Testis (tissue), 3 donors: ENCODE measurements around the gene LAMTOR4. TPM values are rescaled to one million over a fixed set of nuclear protein-coding genes. Genes with fewer than 3 reads are reported as not detected.
A peak's percentile ranks its signal among the peaks of the same experiment; 100 is the strongest.
"Not testable (repeated sequence)": the region's sequence is repeated elsewhere in the genome, so short reads cannot be mapped to it uniquely, and the experiment has no call there.

ENCODE experiments used
- DNase-seq: peaks from one replicate; pipeline ENCODE4 v3.0.0-alpha.2; 2019
- H3K27ac ChIP-seq, 2 donors: fragments of 200-600 bp; sonication (generic); one replicate each; pipeline ENCODE4 v1.5.1; 2019
- H3K27me3 ChIP-seq: fragments of 200-600 bp; sonication (generic); one replicate; pipeline ENCODE4 v1.5.1; 2019
- H3K36me3 ChIP-seq: fragments of 200-600 bp; sonication (generic); one replicate; pipeline ENCODE4 v1.5.1; 2017; ENCODE audit warnings: low read depth; ENCODE audit errors: missing control alignments
- H3K4me1 ChIP-seq: fragments of 200-600 bp; sonication (generic); one replicate; pipeline ENCODE4 v1.5.1; 2019
- H3K4me3 ChIP-seq, 2 donors: fragments of 200-600 bp; sonication (generic); one replicate each; pipeline ENCODE4 v1.5.1; 2017 to 2019
- H3K9me3 ChIP-seq: fragments of 200-600 bp; sonication (generic); one replicate; pipeline ENCODE4 v1.5.1; 2017
- CTCF ChIP-seq, 3 experiments: fragments of 450-650 bp in 2 of 3; fragments of 200-600 bp in 1 of 3; sonication (generic) in 1 of 3; IDR thresholded peaks; one replicate each; pipeline ENCODE4 v1.5.1; 2016 to 2019; ENCODE audit warnings: antibody characterized with exemption in 3 of 3, mild to moderate bottlenecking in 2 of 3, moderate library complexity in 1 of 3
- POLR2A ChIP-seq: fragments of 450-650 bp; IDR thresholded peaks from one replicate; pipeline ENCODE4 v1.6.1; 2017; ENCODE audit warnings: antibody characterized with exemption, mild to moderate bottlenecking, moderate library complexity
- WGBS, 2 donors: methylation state at CpG; one replicate each; pipeline ENCODE4 v1.1.5; 2018; 5-methylcytosine and 5-hydroxymethylcytosine counted together
- intact Hi-C: fragments of 100-400 bp; cut with DNase I; formaldehyde crosslinking; loops from one replicate; pipeline ENCODE4 v1.15.1; 2023; ENCODE audit warnings: low total_unique reads
- polyA plus RNA-seq: library from polyadenylated mRNA; stranded (reverse); fragments of 350-450 nt; fragmentation: Illumina TruSeq; extraction: RNeasy Lipid Tissue Mini Kit (QIAGEN cat#74804); gene quantifications from one replicate; pipeline ENCODE4 v1.2.3, GENCODE V29; 2014; ENCODE audit warnings: low read depth, low replicate concordance; ENCODE audit not compliant: insufficient read depth
- total RNA-seq, 2 donors: library from RNA; depleted of rRNA; stranded (reverse); fragments of >200 nt; gene quantifications; one replicate each; pipeline ENCODE4 v1.2.3, GENCODE V29; 2016

LAMTOR4 gene
- total and polyA plus RNA-seq, 3 donors from 2014 or later, result 136 to 179 (median 144) TPM

DNA sequence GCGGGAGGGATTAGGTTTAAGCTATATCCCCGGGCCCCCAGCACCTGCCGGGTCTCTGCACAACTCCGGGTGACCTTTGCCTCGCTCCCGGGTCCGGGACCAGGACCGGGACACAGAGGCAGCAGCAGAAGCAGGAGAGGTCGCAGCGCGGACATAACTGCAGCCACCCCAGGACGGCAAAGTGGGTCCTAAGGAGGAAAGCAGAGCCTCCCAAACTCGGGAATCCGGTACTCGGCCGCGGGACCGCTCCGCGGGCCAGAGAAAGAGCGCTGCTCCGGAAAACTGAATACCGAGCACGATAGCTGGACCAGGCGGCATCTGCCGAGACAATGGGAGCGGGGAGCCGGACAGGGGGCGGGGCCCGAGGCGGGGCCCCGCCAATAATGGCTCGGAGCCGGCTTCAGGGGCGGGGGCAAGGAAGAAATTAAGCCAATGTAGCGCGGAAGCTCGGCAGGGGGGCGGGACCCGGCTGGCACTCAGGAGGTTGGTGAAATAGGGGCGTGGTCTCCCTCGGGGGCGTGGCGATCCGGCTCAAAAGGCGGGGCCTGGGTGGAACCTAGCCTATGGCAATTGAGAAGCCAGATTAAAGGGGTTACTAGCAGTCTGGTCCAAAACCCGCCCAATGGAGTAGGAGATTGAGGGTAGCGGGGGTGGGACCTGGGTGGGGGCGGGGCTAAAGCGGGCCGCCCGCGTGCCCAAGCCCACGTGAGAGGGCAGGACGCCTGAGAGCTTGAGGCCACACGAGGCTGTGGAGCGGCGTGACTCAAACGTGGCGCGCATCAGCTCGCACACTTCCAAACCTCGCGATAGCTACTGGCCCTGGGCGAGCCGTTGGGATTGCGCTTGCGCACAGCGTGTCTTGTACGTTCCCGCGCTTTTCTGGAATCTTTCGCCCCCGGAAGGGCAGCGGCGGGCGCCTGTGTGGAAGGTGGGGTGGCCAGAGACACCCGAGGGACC lies 28.6 kb downstream of the LAMTOR4 start, which contains the start of the genes GPC2 and STAG3:
Gene GPC2, minus strand, starts transcription at position 337 of the 957 bp plus-strand sequence. Its CDS starts 182 bp downstream, at position 155.
Gene STAG3, plus strand, starts transcription at position 874 of the 957 bp plus-strand sequence. CDS start 2,639 bp downstream, outside the sequence.
- DNase-seq, result peak; percentile 95
- 1 to 2% methylated on average over 33 to 52 of the region's 78 CpGs for WGBS, 2 donors
- Histone ChIP-seq H3K27ac (peak within 1 kb of the TSS in 1 of 2 donors; percentile 51), H3K36me3 (no peaks in the 10 kb centered on the region), H3K9me3 (no peaks in the 10 kb centered on the region), H3K27me3 (no peaks in the 10 kb centered on the region), H3K4me3 (peak within 1 kb of the TSS; percentile 49 to 62), H3K4me1 (no peaks in the 10 kb centered on the region)
- intact Hi-C loops, result no loop called here
- no peak for TF ChIP-seq CTCF (IDR thresholded peaks at IDR 0.05)
- TF ChIP-seq POLR2A, result no peak

GRCh38 chr7:100180084-100180483 lies 31.4 kb downstream of the LAMTOR4 start:
- H3K27ac ChIP-seq, H3K27me3 ChIP-seq, intact Hi-C loops, H3K4me3 ChIP-seq, H3K4me1 ChIP-seq, H3K36me3 ChIP-seq, DNase-seq, H3K9me3 ChIP-seq: not testable (repeated sequence)
- 89 to 93% methylated on average over 3 of the region's 3 CpGs for WGBS, 2 donors

GRCh38 chr7:100182616-100183015 lies 33.9 kb downstream of the LAMTOR4 start:
- H3K4me1 ChIP-seq, H3K27ac ChIP-seq, H3K36me3 ChIP-seq, intact Hi-C loops, DNase-seq, H3K4me3 ChIP-seq, H3K9me3 ChIP-seq, H3K27me3 ChIP-seq: not testable (repeated sequence)
- WGBS, 2 donors, result 79 to 86% methylated on average over 6 of the region's 6 CpGs

GRCh38 chr7:100183090-100183489 lies 34.4 kb downstream of the LAMTOR4 start:
- H3K27ac ChIP-seq, H3K36me3 ChIP-seq, H3K9me3 ChIP-seq, H3K4me1 ChIP-seq, H3K27me3 ChIP-seq, intact Hi-C loops, DNase-seq, H3K4me3 ChIP-seq: not testable (repeated sequence)
- 92 to 95% methylated on average over 6 of the region's 6 CpGs for WGBS, 2 donors

- Histone ChIP-seq H3K9me3 (no peaks in the 10 kb centered on the region), H3K4me1 (no peaks in the 10 kb centered on the region), H3K27ac (no peak overlapping the region), H3K27me3 (no peaks in the 10 kb centered on the region), H3K36me3 (no peaks in the 10 kb centered on the region), H3K4me3 (no peak overlapping the region)
- no peak for DNase-seq
- WGBS, 2 donors, result 78 to 84% methylated on average over 2 of the region's 2 CpGs
- intact Hi-C loops, result no loop called here
- TF ChIP-seq CTCF (IDR thresholded peaks at IDR 0.05) (no peak), POLR2A (no peak)
Measured at GRCh38 chr7:100185726-100186125, 37.0 kb downstream of the LAMTOR4 start.

- H3K9me3 ChIP-seq, result no peaks in the 10 kb centered on the region
- no peak overlapping the region for H3K27ac ChIP-seq
- DNase-seq, result no peak
- no peaks in the 10 kb centered on the region for H3K36me3 ChIP-seq
- H3K27me3 ChIP-seq, result no peaks in the 10 kb centered on the region
- H3K4me1 ChIP-seq, result no peaks in the 10 kb centered on the region
- WGBS, 2 donors, result 82 to 85% methylated on average over 3 of the region's 3 CpGs
- no peak overlapping the region for H3K4me3 ChIP-seq
- TF ChIP-seq CTCF (IDR thresholded peaks at IDR 0.05) (no peak), POLR2A (no peak)
- intact Hi-C loops, result no loop called here
Measured at GRCh38 chr7:100189061-100189460, 40.3 kb downstream of the LAMTOR4 start.
